Upper lobe of left lung (tissue), 4 donors: Measurements from ENCODE around the gene MST1R.

ENCODE experiments used
- CTCF ChIP-seq, 6 experiments: fragments of 450-650 bp in 4 of 6; fragments of 200-600 bp in 2 of 6; sonication (generic) in 2 of 6; IDR thresholded peaks; one replicate each; pipeline ENCODE4 v1.5.1; 2016 to 2019; ENCODE audit warnings: antibody characterized with exemption in 6 of 6
- POLR2A ChIP-seq, 4 donors: fragments of 450-650 bp; IDR thresholded peaks; one replicate each; pipeline ENCODE4 v1.5.1; 2016 to 2017; ENCODE audit warnings: antibody characterized with exemption in 4 of 4, mild to moderate bottlenecking in 2 of 4

GRCh38 chr3:49877716-49878115 lies 26.0 kb downstream of the MST1R start:
- TF ChIP-seq CTCF (IDR thresholded peaks at IDR 0.05) (no peak), POLR2A (IDR thresholded peaks at IDR 0.05) (no peak)
